ENCODE measurements around the gene CIZ1.
"Not testable (repeated sequence)": the region's sequence is repeated elsewhere in the genome, so short reads cannot be mapped to it uniquely, and the experiment has no call there.

The CIZ1 gene, protein sequence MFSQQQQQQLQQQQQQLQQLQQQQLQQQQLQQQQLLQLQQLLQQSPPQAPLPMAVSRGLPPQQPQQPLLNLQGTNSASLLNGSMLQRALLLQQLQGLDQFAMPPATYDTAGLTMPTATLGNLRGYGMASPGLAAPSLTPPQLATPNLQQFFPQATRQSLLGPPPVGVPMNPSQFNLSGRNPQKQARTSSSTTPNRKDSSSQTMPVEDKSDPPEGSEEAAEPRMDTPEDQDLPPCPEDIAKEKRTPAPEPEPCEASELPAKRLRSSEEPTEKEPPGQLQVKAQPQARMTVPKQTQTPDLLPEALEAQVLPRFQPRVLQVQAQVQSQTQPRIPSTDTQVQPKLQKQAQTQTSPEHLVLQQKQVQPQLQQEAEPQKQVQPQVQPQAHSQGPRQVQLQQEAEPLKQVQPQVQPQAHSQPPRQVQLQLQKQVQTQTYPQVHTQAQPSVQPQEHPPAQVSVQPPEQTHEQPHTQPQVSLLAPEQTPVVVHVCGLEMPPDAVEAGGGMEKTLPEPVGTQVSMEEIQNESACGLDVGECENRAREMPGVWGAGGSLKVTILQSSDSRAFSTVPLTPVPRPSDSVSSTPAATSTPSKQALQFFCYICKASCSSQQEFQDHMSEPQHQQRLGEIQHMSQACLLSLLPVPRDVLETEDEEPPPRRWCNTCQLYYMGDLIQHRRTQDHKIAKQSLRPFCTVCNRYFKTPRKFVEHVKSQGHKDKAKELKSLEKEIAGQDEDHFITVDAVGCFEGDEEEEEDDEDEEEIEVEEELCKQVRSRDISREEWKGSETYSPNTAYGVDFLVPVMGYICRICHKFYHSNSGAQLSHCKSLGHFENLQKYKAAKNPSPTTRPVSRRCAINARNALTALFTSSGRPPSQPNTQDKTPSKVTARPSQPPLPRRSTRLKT

DNA sequence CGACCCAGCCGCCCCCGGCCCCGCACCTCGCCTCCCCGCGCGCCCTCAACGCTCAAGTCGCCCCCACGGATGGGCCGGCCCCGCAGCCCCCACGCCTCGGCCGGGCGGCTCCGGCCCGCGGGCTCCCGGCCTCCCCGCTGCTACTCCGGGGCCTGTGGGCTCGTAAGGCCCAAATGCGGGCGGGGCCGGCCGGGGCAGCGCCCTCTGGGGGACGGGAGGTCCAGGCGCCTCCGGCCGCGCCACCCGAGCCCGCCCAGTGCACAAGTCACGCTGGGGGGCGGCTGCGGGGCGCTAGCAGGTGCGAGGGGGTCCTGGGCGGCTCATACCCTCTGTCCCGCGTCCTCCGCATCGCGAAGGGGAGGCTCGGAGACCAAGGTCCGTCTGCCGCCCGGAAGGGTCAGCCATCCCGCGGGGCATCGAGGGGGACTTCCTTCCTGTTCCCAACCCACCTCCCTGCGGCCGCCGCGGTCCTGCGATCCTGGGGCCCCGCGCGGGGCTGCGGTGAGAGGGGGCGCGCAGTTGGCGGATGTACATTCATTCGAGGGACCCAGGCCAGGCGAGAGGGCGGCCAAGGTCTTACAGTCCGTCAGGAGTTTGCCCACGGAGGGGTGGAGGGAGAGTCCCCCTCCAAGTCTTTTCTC lies at the start of gene CIZ1:
Gene CIZ1 (minus strand): TSS at position 167 of the 641 bp plus-strand sequence. CDS start 715 bp downstream, outside the sequence.
- DNase-seq (ENCODE audit: low spot score): peak; percentile 73

DNA sequence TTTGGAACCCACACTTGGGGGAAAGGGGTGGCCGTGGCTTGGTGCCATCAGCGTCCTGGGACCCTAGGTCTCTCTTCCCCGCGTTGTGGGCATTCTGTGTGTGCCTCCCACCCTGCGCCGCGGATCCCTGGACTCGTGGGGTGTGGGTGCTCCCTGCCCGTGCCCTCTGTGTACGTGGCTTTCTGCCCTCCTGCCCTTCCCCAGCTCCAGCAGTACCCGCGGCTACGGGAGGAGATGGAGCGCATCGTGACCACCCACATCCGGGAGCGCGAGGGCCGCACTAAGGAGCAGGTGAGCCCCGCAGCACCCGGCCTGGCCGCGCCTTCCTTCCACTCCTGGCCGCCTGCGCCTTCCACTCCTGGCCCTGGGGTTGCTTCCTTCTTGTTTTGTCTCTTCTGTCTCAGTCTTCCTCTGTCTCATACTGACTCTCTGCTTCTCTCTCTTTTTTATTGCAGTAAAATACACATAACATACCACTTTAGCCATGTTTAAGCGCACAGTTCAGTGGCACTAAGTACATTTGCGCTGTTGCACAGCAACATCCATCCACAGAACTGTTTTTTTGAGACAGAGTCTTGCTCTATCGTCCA lies 42.5 kb upstream of the CIZ1 start:
- DNase-seq (ENCODE audit: low spot score): no peak

DNA sequence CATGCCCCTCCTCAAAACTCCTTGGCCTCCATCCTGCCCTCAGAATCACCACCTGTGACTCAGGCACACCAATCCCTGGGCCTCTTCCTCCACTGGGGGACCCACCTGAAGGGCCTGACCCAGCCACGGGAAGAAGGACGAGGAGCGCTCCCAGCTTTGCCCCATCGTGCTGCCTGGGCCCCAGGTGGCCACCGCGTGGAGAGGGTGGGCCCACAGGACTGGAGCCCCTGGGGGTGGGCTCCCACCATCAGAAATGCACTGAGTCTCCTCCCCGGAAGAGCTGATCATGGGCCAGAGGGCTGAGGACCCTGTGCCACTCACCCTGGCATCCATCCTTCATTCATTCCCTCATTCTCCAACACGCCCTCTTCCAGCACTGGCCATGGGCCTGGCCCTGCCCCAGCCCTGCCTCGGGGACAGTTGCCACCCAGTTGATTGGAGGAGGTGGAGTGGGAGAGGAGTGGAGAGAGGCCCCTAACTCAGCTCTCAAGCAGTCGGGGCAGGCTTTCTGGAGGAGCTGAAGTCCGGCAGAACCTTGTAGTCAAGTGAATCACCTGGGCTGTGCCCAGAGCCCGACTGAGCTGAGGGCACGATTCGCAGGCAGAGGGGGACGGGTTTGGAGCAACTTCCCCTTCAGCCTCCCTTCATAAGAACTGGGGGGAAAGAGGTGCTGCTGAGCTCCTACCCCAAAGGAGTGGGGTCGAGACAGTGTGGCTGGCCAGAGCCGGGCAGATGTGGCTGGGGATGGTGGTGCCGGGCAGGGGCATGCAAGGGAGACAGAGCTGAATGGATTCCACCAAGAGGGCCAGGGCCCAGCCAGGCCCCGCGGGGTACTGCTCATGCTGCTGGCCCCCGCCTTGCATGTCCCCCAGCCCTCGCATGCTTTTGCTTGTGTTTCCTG lies 41.4 kb upstream of the CIZ1 start:
- DNase-seq (ENCODE audit: low spot score): no peak

DNA sequence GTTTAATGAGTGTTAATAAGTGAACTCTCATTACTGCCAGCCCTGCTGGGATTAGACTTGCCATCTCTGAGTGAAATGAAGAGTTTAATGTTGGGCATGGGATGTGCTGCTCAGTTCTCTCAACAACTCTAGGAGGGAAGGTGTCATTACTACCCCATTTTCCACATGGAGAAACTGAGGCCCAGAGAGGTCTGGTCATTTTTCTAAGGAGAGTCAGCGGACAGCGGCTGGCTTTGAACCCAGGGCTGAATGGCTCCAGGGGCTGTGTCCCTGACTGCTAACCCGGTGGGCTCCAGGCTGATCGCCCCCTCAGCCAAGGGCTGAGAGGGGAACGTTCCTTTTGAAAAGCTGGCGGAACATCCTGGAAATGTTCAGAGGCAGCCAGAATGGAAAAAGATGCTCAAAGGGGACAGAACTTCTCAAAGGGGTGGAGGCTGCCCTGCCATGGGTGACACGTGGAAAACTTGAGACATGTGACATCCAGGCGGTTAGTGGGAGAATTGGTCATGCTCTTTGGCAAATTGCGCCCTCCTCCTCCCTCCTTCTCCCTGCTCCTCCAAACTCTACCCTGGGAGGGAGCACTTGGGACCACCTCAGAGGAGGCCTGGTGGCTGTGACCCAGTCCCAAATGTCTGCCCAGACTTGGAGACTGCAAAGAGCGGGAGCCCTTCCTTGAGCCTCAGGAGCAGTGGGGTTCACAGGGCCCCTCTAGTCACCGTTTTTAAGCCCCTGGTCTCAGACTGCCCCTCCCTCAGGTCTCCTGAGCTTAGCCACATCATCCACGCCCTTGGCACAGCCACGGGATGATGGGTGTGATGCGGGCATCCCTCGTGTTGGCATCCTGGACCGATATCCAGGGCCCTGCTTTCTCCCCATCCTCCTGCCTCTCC lies 40.5 kb upstream of the CIZ1 start:
- DNase-seq (ENCODE audit: low spot score): no peak

DNA sequence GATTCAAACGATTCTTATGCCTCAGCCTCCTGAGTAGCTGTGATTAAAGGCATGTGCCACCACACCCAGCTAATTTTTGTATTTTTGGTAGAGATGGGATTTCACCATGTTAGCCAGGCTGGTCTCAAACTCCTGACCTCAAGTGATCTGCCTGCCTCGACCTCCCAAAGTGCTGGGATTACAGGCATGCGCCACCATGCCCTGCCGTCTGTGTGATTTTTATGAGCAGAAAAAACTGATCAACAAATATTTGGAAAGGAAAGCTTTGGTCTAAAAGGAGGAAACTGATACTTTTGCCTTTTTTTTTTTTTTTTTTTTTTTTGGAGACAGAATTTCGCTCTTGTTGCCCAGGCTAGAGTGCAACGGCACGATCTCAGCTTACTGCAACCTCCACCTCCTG lies 39.5 kb upstream of the CIZ1 start:
- not testable (repeated sequence) for DNase-seq (ENCODE audit: low spot score)

DNA sequence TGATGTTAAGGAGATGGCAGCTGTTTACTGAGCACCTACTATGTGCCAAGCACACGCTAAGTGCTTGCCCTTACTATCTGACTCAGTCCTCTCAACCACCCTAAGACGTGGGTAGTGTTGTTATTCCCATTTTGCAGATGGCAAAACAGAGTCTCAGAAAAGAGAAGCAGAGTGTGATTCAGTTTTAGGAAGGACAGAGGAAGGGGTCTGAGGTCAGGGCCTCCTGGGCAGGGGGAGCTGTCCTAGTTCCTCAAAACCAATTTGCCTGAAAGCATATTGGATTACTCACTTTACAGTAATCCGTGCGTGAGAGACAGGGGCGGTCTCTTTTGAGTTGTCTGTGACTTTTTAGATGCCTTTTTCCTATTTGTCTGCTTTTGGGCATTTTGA lies 35.0 kb upstream of the CIZ1 start:
- DNase-seq (ENCODE audit: low spot score): no peak

DNA sequence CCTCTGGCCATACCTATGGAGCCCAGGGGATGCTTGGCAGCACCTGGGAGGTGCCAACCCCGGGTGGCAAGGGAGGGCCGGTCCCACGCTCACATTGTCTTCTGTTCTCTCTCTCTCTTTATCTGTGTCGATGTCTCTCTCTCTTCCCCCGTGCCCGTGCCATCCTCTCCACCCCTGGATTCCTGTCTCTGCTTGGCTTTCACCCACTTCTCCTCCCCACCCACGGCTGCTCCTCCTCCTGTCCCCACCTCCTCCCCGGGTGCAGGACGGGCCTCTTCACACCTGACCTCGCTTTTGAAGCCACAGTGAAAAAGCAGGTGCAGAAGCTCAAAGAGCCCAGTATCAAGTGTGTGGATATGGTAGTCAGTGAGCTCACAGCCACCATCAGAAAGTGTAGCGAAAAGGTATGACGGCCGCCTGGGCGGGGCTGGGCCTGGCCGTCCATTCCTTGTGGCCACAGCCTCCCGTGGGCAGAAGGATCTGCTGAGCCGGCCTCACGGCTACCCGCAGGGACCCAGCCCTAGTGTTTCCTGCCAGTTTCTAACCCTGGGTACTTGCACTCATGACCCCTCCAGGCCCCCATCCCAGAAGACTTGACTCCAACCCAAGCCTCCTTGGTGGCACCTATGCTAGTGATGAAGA lies 34.5 kb upstream of the CIZ1 start:
- DNase-seq (ENCODE audit: low spot score): no peak

DNA sequence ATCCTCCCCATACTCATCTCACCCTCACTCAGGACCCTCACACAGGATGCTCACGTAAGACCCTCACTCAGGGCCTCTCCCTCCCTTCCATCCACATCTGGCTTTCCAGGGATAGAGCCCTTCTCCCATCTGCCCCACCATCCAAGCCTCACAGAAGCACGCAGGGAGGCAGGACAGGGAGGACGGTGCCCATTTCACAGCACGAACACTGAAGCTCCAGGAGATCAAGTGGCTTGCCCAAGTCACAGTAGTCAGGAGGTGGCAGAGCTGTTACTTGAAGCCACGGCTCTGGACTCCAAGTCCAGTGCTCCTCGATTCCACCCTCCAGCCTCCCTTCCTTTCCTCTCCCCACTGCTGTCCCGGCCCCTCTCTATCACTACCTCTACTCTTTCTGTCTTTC lies 33.5 kb upstream of the CIZ1 start:
- no peak for DNase-seq (ENCODE audit: low spot score)

DNA sequence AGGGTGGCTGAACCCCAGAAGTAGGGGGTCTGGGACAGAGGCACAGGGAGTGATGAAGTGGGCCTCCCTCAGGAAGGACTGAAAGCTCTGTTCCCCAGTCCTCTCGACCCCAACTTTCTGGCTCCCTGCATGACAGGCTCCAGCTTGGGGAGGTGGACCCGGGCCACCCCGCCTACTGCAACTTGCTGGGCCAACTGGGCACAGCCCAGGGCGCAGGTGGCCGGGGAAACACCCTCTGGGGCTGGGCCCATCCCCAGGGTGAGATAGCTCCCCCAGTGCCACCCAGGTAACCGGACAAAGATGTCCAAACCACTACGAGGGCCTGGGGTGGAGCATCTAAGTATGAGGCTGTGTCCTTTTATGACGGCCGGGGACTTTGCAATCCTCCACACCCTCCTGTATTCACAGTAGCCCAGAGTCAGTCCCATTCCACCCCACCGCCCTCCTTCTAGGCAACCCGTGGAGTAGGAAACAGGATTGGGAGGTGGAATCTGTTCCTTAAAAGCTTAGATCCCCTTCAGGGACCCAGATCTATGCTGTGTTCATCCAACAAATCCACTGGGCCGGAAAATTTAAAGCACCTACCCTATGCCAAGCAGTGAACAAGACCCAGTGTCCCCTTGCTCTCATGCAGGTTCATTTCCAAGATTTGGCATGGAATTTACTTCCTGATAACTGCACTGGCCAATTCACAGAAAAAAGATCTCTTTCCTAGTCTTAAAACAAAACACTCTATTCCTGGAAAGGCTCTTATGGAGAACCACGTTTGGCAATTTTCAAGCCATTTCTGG lies 31.7 kb upstream of the CIZ1 start:
- no peak for DNase-seq (ENCODE audit: low spot score)

DNA sequence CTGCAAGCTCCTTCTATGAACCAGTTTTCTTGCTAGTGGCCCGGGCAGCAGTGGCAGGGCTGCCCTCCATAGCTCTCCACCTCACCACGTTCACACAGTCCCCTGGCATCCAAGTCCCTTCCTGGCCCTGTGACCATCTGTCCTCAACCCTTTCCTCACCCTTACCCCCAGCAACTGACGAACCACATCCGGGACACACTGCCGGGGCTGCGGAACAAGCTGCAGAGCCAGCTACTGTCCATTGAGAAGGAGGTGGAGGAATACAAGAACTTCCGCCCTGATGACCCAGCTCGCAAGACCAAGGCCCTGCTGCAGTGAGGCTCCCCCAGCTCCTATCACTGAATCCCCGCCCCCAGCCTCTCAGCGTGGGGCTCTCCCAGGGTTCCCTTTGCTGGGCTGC lies 30.7 kb upstream of the CIZ1 start:
- no peak for DNase-seq (ENCODE audit: low spot score)

DNA sequence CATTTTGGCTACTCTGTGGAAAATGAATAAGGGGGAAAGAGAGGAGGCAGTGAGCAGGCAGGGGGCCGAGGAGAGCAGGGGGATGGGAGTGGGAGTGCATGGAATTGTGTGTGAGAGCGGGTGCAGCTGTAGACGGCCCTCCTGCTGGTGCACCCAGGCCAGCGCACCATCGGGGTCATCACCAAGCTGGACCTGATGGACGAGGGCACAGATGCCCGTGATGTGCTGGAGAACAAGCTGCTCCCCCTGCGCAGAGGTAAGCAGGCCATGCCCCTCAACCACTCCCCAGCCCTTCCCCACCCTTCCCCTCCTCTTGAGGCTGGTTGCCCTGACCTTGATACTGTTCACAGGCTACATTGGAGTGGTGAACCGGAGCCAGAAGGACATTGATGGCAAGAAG lies 28.5 kb upstream of the CIZ1 start:
- no peak for DNase-seq (ENCODE audit: low spot score)

DNA sequence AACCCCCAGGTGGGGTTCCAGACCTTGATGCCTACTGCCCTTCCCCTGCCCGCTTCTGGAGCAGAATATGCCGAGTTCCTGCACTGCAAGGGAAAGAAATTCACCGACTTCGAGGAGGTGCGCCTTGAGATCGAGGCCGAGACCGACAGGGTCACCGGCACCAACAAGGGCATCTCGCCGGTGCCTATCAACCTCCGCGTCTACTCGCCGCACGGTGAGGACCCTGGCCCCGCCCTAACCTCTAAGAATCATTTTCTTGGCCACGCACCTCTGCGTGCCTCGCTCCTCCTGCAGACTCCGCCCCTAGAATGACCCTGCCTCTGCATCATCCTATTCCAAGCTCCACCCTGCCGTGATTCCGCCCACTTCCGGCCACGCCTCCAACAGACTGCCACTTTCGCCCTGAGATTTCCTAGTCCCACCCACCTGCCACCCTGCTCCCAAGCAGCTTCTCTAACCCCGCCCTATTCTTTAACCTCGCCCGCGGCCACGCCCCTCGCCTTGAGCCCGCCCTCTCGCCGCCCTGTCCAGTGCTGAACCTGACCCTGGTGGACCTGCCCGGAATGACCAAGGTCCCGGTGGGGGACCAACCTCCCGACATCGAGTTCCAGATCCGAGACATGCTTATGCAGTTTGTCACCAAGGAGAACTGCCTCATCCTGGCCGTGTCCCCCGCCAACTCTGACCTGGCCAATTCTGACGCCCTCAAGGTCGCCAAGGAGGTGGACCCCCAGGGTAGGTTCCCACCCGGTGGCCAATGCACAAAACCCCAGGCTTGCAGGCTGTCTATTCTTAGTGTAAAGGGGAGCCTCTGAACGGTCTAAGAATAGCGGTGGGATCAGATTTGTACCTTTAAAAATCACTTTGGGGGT lies 27.4 kb upstream of the CIZ1 start:
- peak; percentile 92 for DNase-seq (ENCODE audit: low spot score)

DNA sequence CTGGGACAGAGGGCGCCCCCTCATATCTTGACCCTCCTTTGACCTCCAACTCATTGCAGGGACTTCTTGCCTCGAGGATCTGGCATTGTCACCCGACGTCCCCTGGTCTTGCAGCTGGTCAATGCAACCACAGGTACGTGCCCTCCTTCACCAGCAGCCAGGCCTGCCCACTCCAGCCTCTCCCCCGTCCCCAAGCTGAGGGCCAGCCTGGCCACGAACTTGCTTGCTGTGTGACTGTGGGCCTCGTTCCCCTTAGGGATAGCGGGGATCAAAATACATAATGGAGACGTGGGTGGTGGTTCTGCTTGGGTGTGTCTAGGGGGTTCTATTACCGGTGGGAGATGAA lies 26.8 kb upstream of the CIZ1 start:
- no peak for DNase-seq (ENCODE audit: low spot score)

DNA sequence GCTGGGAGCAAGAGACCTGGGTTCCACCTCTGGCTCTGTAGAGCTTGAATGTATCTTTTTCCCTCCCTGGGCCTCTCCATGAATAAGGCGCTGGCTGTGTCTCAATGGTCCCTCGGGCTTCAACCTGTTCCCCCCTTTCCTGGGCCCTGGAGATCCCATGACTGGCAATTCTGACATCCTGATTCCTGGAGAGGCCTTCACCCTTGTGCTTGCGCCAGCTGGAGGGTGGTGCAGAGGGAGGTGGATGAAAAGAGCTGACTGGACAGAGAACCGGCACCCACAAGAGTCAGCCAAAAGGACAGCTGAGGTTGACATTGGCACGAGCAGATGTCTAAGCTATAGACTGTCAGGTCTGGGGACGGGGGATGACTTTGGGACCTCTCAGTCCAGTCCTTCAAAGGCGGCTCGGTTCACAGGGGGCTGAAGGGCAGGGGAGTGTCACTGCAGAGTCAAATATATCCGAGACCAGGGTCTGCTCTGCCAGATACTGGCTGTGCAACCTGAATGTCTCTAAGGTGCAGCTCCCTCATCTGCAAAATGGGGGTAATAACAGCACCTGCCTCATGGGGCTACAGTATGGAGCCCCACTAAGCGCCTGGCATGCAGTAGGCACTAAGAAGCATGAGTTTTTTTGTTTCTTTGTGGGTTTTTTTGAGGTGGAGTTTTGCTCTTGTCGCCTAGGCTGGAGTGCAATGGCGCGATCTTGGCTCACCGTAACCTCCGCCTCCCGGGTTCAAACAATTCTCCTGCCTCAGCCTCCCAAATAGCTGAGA lies 25.6 kb upstream of the CIZ1 start:
- no peak for DNase-seq (ENCODE audit: low spot score)

DNA sequence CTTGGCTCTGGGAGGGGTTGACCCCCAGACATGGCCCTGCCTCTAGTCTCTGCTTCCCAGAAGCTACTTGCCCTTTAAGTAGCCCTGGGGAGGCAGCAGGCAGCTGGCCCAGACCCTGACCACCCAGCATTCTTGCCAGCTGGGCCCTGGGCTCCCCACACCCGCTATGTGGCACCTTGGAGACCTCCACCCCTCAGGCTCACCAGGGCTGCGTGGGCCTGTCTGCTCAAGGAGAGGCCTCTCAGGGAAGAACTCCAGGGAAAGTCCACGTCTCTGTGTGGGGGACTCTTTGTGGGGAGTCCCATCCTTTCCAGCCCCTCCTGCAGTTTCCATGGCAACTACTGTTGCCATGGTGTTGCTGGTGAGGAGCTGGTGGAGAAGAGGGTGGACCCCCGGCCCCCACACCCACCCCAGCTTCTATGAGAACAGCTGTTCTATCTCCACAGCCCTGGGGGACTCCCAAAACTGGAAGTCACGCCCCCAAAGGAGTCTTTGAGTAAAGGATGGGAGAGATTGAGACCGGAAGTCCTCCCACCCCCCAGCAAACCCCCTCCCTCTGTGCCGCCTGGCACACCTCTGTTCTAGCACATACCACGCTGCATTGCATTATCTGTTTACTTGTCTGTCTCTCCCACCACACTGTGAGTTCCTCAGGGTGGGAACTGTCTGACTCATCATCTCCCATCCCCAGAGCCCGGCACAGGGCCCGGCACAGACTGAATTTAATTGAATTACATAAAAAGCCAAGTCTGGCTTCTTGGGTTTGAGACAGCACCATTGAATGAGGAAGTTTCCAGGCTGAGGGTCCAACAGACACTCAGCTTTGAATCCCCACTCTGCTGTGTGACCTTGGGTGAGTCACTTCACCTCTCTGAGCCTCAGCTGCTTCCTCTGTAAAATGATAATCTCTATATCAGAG lies 24.4 kb upstream of the CIZ1 start:
- no peak for DNase-seq (ENCODE audit: low spot score)

All from CD4-positive, alpha-beta T cell treated with Interleukin-2 at 100 ng/mL for 4 hours (primary cell).